Glomerular endothelial cell (primary cell): Measurements from ENCODE around the gene FTCD. TPM values are rescaled to one million over a fixed set of nuclear protein-coding genes. Genes with fewer than 3 reads are reported as not detected.

ENCODE experiments used
- DNase-seq: peaks from one replicate; pipeline ENCODE4 v3.0.0-alpha.2; 2011; ENCODE audit warnings: low read depth, low spot score; ENCODE audit errors: extremely low read depth
- total RNA-seq: library from RNA; depleted of rRNA; stranded (reverse); fragments of >200 nt; gene quantifications from 2 replicates; pipeline ENCODE4 v1.2.3, GENCODE V29; 2015

The FTCD gene
- total RNA-seq, 1 donor from 2014 or later: 0.64 TPM

GRCh38 chr21:46124926-46125845, 30.2 kb downstream of the FTCD start:
- DNase-seq: no peak

- DNase-seq: no peak
Measured at GRCh38 chr21:46124083-46124925, 31.1 kb downstream of the FTCD start.

GRCh38 chr21:46122758-46123683, 32.4 kb downstream of the FTCD start:
- DNase-seq: no peak

DNA sequence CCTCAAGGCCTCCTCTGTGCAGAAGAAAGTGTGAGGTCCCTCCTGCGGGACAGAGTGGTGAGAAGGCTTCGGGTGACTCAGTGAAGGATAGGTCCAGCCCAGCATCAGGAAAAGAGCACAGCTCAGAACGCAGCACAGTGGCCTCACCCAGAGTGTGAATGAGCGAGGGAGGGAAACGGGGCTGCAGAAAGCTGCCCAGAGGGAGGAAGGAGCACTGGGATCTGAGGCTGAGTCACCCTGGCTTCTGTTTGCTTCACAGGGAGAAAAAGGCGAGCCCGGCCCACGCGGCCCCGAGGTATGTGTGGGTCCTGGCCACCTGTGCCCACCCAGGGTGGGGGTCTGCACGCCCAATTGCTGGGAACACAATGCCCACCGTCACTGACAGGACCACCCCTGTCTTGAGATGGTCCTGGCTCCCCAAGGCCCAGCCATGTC, 33.1 kb downstream of the FTCD start:
- no peak for DNase-seq

- no peak for DNase-seq
Measured at GRCh38 chr21:46121286-46122221, 33.8 kb downstream of the FTCD start.

DNA sequence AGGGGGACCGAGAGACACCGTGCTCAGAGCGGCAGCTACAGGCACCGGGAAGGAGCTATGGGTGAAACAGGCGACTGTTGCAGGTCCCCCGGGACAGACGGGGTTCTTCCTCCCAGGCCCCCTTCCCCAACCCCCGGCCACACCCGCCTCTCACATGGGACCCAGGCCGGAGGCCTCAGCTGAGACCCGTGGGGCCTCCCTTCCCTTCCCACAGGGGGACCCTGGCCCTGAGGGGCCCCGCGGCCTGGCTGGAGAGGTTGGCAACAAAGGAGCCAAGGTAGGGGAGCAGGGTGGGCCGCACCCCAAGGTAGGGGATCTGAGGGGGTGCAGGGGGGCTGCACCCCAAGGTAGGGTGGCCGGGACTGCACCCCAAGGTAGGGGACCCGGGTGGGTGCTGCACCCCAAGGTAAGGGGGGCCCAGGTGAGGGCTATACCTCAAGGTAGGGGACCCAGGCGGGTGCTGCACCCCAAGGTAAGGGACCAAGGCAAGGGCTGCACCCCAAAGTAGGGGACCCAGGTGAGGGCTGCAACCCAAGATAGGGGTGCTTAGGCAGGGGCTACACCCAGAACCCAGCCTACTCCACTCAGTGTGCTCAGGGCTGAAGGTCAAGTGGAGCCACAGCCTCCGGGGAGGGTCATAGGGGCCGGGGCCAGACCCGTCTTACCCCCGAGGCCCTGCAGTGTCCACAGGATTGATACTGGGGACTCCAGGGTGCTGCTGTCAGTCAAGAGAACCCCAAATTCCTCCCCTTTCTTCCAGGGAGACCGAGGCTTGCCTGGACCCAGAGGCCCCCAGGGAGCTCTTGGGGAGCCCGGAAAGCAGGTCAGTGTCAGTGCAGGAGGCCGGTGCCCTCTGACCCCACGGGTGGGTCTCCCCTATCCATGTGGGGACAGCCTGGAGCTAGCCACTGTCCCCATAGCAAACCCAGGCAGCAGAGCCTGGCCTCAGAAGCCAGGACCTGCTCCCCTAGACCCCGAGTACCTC, 34.8 kb downstream of the FTCD start:
- no peak for DNase-seq

DNA sequence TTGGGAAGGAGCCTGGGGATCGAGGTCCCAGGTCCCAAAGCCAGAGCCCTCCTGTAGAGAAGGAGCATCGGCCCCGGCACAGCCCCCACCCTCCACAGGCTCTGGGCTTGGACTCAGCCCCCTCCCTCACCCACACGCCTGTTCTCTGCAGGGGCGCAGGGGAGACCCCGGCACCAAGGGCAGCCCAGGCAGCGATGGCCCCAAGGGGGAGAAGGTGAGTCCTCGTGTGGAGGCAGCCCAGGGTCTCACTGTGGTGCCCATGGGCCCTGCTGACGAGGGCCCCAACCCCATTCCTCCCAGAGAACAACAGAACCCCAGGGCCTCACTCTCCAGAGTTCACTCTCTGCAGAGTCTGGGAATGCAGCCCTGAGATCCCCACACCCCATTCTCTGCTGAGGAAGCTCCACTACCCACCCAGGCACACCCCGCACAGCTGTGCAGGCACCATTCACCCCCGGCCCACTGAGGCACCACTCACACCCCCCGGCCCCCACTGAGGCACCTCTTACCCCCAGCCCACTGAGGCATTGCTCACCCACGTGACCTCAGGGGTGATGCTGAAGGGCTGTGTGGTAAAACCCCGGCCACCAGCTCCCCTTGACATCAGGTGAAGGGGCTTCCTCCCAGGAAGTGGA, 35.6 kb downstream of the FTCD start:
- DNase-seq: no peak

DNA sequence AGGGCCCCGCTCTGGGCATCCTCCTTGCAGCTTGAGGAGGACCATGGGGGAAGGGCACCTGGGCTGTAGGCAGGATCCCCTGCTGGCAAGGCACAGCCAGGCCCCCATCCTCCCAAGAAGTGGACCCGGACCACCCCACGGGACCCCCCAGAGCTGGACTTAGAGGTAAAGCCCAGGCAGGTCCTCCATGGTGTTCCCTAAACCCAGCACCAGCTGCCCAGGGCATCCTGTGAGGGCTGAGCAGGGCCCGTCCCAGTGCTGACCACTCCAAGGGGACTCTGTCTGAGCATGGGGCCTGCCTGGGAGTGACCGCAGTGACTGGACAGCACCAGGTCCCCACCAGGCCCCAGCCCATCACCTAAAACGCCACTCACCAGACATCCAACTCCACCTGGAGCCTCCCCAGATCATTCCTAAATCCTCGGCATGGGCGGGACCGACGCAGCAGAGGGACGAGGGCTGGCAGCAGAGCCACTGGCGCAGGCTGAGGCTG, 36.2 kb downstream of the FTCD start:
- no peak for DNase-seq

GRCh38 chr21:46118316-46119143, 36.8 kb downstream of the FTCD start:
- DNase-seq: no peak

DNA sequence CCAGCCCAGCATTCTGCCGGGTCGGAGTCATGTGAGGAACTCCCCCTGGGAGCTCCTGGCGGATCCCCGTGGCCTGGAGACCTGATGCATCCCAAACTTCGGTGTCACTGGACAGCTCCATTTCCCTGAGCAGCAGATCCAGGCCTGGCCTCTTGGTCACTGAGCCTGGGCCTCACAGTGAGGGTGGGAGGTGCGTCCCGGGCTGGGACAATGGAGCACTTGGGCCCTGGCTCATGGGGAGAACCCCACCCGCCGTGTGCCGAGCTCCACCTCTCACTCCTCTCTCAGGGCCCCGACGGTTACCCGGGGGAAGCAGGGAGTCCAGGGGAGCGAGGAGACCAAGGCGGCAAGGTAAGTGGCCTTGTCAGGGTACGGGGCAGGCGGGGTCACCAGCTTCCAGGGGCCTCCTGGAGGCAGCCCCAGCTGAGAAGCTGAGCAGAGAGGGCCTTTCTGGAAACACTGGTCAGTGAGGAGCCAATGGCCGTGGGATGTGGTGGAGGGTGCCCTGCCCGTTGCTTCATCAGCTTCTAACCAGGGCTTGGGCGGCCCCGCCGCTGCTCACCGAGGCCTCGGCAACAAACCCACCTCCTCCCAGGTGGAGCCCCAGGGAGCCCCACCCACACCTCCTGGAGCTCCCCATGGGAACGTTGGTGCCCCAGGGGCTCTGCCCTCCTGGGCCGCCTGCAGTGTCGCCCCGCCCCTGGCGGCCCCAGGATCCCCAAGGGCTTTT, 37.6 kb downstream of the FTCD start:
- DNase-seq: no peak

DNA sequence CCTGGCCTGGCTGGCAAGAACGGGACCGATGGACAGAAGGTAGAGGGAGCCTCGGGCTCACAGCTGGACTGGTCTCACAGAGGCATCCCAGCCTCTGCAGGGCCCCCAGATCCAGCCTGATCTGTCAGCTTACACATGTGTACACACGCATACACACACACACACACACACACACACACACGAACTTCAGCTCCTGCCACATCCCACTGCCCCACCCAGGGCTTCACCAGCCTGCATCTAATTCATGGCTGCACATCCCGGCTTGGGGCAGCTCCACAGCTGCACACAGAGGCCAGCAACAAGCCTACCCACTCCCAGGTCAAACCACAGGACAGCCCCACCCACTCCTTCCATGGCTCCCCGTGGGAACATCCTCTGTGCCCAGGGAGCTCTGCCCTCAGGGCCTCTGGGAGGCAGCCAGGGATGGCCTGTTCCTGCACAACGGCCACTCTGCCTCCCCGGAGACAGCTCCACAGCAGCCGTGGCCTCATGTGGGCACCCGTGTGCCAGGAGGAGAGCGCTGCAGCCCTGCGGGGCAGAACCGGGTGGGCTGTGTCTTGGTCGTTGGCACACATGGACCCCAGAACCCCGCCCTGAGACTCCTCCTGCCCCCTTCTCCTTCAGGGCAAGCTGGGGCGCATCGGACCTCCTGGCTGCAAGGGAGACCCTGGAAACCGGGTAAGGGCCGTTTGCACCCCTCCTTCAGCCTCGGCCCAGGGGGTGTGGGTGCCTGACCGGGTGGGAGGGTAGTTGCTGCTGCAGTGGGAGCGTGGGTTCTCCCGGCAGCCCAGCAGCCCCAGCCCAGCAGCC, 38.4 kb downstream of the FTCD start:
- DNase-seq: no peak

DNA sequence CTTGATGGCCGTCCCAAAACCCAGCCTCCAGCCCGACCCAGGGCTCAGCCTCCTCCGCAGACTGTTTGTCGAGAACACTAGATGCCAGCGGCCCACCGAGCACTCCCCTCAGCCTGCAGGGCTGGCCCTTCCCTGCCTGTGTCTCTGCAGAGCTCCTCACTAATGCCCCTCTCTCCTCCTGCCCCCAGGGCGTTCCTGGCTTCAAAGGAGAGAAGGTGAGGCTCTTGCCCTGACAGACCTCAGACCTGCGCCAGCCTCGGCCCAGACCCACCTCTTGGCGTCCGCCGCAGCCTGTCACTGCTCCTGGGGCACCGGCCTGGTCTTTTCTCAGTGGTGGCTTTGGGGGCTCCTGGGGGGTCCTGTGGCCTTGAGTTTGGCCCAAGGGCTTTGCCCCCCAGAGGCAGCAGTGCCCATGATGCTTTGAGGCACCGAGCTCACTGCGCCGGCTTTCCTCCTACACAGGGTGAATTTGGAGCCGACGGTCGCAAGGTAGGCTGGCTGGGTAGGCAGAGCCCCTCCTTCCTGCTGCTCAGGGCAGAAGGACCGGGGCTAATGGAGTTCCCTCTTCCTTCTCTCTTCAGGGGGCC, 39.1 kb downstream of the FTCD start:
- no peak for DNase-seq

- DNase-seq: no peak
Measured at GRCh38 chr21:46115441-46116188, 39.8 kb downstream of the FTCD start.

DNA sequence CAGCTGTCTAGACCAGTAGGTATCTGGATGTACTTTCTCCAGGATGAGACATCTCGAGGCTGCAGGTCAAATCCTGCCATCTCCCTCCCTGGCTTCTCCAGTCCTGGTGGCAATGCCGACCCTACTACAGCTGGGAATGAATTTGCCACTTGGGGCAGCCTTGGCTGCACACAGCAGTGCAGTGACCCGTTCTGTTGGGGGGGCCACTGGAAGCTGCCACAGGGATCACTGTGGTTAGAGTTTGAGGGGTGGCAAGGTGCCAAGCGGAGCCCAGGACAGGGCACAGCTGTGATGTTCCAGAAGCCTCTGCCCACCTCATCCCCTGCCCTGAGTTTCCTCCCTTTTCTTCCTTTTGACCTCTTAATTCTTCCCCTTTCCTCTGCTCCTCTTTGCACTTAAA, 40.4 kb downstream of the FTCD start:
- DNase-seq: no peak
